HFFc6 (cell line): ENCODE results near the gene FPR2. TPM values are rescaled to one million over a fixed set of nuclear protein-coding genes. Genes with fewer than 3 reads are reported as not detected.

Experiments
- DNase-seq: peaks from one replicate; pipeline ENCODE4 v3.0.0-alpha.2; 2018
- H3K27ac Mint-ChIP-seq: 2 replicates; pipeline ENCODE4 v1.8.0; 2020; ENCODE audit warnings: mild to moderate bottlenecking, mixed read lengths
- H3K27me3 Mint-ChIP-seq: 2 replicates; pipeline ENCODE4 v1.8.0; 2021; ENCODE audit warnings: mild to moderate bottlenecking, moderate library complexity, mixed read lengths; ENCODE audit not compliant: insufficient read depth
- H3K36me3 Mint-ChIP-seq: 2 replicates; pipeline ENCODE4 v1.8.0; 2021; ENCODE audit warnings: low read depth, mixed read lengths
- H3K4me1 Mint-ChIP-seq: 2 replicates; pipeline ENCODE4 v1.8.0; 2020; ENCODE audit warnings: low read depth, mixed read lengths
- H3K4me3 Mint-ChIP-seq: 2 replicates; pipeline ENCODE4 v1.8.0; 2020; ENCODE audit warnings: mild to moderate bottlenecking, moderate library complexity, mixed read lengths
- H3K9me3 Mint-ChIP-seq: 2 replicates; pipeline ENCODE4 v1.8.0; 2020; ENCODE audit warnings: mild to moderate bottlenecking, mixed read lengths
- CTCF ChIP-seq: fragments of 200-600 bp; sonication (generic); IDR thresholded peaks from 2 replicates; pipeline ENCODE4 v1.5.0; 2021; ENCODE audit warnings: antibody characterized with exemption, mild to moderate bottlenecking
- total RNA-seq, 6 experiments: library from RNA; stranded (reverse); fragmentation: NEBNext Ultra II Directional; extraction: Animal tissue kit (Norgen Biotek cat#: 25700); gene quantifications; 2 replicates in 1 of 6; 3 replicates in 5 of 6; pipeline ENCODE4 v1.2.3, GENCODE V29; 2021

The FPR2 gene
- total RNA-seq, 6 experiments from 2014 or later: not detected

GRCh38 chr19:51715850-51716249 is 45.1 kb upstream of the FPR2 start:
- H3K27me3 Mint-ChIP-seq: peaks cover 28% of the 10 kb centered on the region
- no peaks in the 10 kb centered on the region for H3K4me1 Mint-ChIP-seq
- H3K36me3 Mint-ChIP-seq: no peaks in the 10 kb centered on the region
- no peak overlapping the region for H3K27ac Mint-ChIP-seq
- DNase-seq: no peak
- peaks cover 5% of the 10 kb centered on the region; the same call in 1 of the 2 replicates for H3K9me3 Mint-ChIP-seq
- H3K4me3 Mint-ChIP-seq: no peak overlapping the region
- no peak for TF ChIP-seq CTCF

- no peak overlapping the region for H3K4me3 Mint-ChIP-seq
- H3K27me3 Mint-ChIP-seq: peaks cover 32% of the 10 kb centered on the region
- H3K9me3 Mint-ChIP-seq: peaks cover 5% of the 10 kb centered on the region; the same call in 1 of the 2 replicates
- TF ChIP-seq CTCF: no peak
- DNase-seq: no peak
- no peak overlapping the region for H3K27ac Mint-ChIP-seq
- no peaks in the 10 kb centered on the region for H3K4me1 Mint-ChIP-seq
- H3K36me3 Mint-ChIP-seq: no peaks in the 10 kb centered on the region
These were observed 44.1 kb upstream of the FPR2 start for GRCh38 chr19:51716925-51717324.

GRCh38 chr19:51719251-51719988 is 41.6 kb upstream of the FPR2 start:
- H3K9me3 Mint-ChIP-seq: peaks cover 5% of the 10 kb centered on the region; the same call in 1 of the 2 replicates
- peaks cover 45% of the 10 kb centered on the region for H3K27me3 Mint-ChIP-seq
- no peak for DNase-seq
- peaks cover 4% of the 10 kb centered on the region for H3K4me1 Mint-ChIP-seq
- TF ChIP-seq CTCF: no peak
- no peak overlapping the region for H3K27ac Mint-ChIP-seq
- no peaks in the 10 kb centered on the region for H3K36me3 Mint-ChIP-seq
- no peak overlapping the region for H3K4me3 Mint-ChIP-seq

GRCh38 chr19:51721905-51722304 is 39.1 kb upstream of the FPR2 start:
- peaks cover 50% of the 10 kb centered on the region for H3K27me3 Mint-ChIP-seq
- peaks cover 22% of the 10 kb centered on the region for H3K4me1 Mint-ChIP-seq
- H3K4me3 Mint-ChIP-seq: no peak overlapping the region
- H3K27ac Mint-ChIP-seq: no peak overlapping the region
- DNase-seq: no peak
- H3K36me3 Mint-ChIP-seq: no peaks in the 10 kb centered on the region
- H3K9me3 Mint-ChIP-seq: peaks cover 5% of the 10 kb centered on the region; the same call in 1 of the 2 replicates
- TF ChIP-seq CTCF: no peak

- Mint-ChIP-seq H3K9me3 (peaks cover 5% of the 10 kb centered on the region; the same call in 1 of the 2 replicates), H3K4me1 (peaks cover 28% of the 10 kb centered on the region), H3K27ac (no peak overlapping the region), H3K4me3 (no peak overlapping the region), H3K36me3 (no peaks in the 10 kb centered on the region), H3K27me3 (peaks cover 50% of the 10 kb centered on the region)
- DNase-seq: no peak
- TF ChIP-seq CTCF: no peak
These were observed 38.5 kb upstream of the FPR2 start for GRCh38 chr19:51722492-51722891.
